ENCODE results near the gene MED13. TPM values are rescaled to one million over a fixed set of nuclear protein-coding genes. Genes with fewer than 3 reads are reported as not detected.

Gene MED13
- total RNA-seq, 2 donors from 2014 or later, result 37.4 to 41.5 TPM

DNA sequence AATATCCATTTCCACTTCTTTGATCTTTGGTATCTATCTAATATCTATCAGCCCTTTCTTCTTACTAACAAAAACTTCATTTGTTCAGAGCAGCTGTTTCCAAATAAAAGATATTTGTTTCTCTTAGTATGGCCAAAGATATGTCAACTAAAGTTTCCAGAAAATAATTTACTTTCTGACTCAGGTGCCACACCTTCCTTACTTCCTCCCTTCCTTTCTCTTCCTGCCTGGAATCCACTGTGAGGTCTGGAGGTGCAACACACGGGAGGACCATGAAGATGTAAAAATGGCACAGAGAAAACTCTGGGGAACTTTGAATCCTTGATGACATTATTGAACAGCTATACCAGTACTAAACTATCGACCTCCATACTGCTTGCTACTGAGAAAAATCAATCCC is 14.0 kb downstream of the MED13 start:
- TF ChIP-seq POLR2A (IDR thresholded peaks at IDR 0.05), result no peak
- TF ChIP-seq, protein P1, sequence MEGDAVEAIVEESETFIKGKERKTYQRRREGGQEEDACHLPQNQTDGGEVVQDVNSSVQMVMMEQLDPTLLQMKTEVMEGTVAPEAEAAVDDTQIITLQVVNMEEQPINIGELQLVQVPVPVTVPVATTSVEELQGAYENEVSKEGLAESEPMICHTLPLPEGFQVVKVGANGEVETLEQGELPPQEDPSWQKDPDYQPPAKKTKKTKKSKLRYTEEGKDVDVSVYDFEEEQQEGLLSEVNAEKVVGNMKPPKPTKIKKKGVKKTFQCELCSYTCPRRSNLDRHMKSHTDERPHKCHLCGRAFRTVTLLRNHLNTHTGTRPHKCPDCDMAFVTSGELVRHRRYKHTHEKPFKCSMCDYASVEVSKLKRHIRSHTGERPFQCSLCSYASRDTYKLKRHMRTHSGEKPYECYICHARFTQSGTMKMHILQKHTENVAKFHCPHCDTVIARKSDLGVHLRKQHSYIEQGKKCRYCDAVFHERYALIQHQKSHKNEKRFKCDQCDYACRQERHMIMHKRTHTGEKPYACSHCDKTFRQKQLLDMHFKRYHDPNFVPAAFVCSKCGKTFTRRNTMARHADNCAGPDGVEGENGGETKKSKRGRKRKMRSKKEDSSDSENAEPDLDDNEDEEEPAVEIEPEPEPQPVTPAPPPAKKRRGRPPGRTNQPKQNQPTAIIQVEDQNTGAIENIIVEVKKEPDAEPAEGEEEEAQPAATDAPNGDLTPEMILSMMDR (IDR thresholded peaks at IDR 0.05), result no peak
- H3K27me3 ChIP-seq, result no peaks in the 10 kb centered on the region
- H3K27ac ChIP-seq, result peak overlapping the region in 1 of 4 donors; percentile 28
- intact Hi-C loops (cut with DNase I), result no loop called here
- no peak for DNase-seq
- 45 to 66% methylated on average over 2 of the region's 2 CpGs for WGBS, 2 donors
- H3K4me3 ChIP-seq, result no peak overlapping the region
- no peak for ATAC-seq
- H3K9me3 ChIP-seq, result no peaks in the 10 kb centered on the region
- H3K36me3 ChIP-seq (replicated peaks in 1 of 2; ENCODE audit: insufficient read depth in 1 of 2, low read depth in 2 of 2), result peaks cover 0 to 5% of the 10 kb centered on the region in 2 donors
- peaks cover 49% of the 10 kb centered on the region for H3K4me1 ChIP-seq

DNA sequence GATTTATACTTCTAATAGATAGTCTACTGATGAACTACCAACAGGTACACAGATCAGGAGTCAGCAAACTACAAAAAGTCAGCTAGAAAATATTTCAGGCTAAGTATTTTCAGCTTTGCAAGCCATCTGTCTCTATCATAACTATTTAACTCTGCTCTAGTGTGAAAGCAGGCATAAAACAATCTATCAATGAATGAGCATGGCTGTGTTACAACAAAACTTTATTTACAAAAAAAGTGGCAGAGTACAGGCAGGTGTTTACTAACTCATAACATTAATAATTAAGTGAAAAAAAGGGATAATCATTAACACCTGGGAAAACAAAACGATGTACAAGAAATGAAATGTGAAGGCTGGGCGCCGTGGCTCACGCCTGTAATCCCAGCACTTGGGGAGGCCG is 15.8 kb downstream of the MED13 start:
- H3K27me3 ChIP-seq, result no peaks in the 10 kb centered on the region
- ATAC-seq, result no peak
- H3K9me3 ChIP-seq, result no peaks in the 10 kb centered on the region
- 57 to 80% methylated on average over 5 of the region's 5 CpGs for WGBS, 2 donors
- H3K4me3 ChIP-seq, result no peak overlapping the region
- intact Hi-C loops (cut with DNase I), result no loop called here
- peaks cover 0 to 9% of the 10 kb centered on the region in 2 donors for H3K36me3 ChIP-seq (replicated peaks in 1 of 2; ENCODE audit: insufficient read depth in 1 of 2, low read depth in 2 of 2)
- TF ChIP-seq, protein P1 (IDR thresholded peaks at IDR 0.05), result no peak
- no peak for TF ChIP-seq POLR2A (IDR thresholded peaks at IDR 0.05)
- no peak for DNase-seq
- H3K4me1 ChIP-seq, result peaks cover 46% of the 10 kb centered on the region
- no peak overlapping the region for H3K27ac ChIP-seq

DNA sequence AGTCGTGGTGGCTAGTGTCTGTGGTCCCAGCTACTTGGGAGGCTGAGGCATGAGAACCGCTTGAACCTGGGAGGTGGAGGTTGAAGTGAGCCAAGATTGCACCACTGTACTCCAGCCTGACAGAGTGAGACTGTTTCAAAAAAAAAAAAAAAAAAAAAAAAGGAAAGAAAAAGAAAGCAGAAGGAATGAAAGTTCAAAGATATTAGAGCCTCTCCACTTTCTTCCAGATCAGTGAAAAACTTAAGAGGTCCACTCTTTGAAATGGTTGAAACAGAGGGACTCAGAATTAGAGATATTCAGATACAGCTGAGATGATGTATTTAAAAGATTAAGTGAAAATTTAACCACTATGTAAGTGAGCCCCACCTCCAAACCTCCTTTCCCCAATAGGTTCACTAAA is 16.8 kb downstream of the MED13 start:
- no peak overlapping the region for H3K27ac ChIP-seq
- intact Hi-C loops (cut with DNase I), result no loop called here
- no peak overlapping the region for H3K4me3 ChIP-seq
- no peaks in the 10 kb centered on the region for H3K27me3 ChIP-seq
- H3K9me3 ChIP-seq, result no peaks in the 10 kb centered on the region
- DNase-seq (no peak), ATAC-seq (no peak)
- TF ChIP-seq POLR2A (IDR thresholded peaks at IDR 0.05), result no peak
- TF ChIP-seq, protein P1 (IDR thresholded peaks at IDR 0.05), result no peak
- 91 to 96% methylated on average over 2 of the region's 2 CpGs for WGBS, 2 donors
- H3K4me1 ChIP-seq, result peaks cover 40% of the 10 kb centered on the region
- peaks cover 0 to 9% of the 10 kb centered on the region in 2 donors for H3K36me3 ChIP-seq (replicated peaks in 1 of 2; ENCODE audit: insufficient read depth in 1 of 2, low read depth in 2 of 2)

DNA sequence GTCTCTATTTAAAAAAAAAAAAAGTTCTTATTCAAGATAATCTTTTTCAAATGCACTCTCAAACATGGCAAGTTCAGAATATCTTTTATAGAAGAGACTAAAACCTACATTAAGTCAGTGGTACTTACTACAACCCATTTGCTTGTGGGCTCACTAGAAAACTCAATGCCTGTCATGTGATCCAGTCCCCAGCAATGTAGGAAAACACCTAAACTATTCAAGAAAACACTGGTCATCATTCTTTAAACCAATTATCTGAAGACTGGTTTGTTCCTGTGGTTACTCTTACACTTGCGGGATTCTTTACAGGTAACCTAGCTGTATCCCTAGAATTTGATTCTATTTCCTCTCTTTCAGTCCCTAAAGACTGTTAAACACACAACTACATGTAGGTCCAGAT is 19.6 kb downstream of the MED13 start:
- TF ChIP-seq, protein P1 (IDR thresholded peaks at IDR 0.05), result no peak
- TF ChIP-seq POLR2A (IDR thresholded peaks at IDR 0.05), result no peak
- Histone ChIP-seq H3K27me3 (no peaks in the 10 kb centered on the region), H3K4me1 (peaks cover 13% of the 10 kb centered on the region), H3K4me3 (no peak overlapping the region), H3K9me3 (no peaks in the 10 kb centered on the region), H3K36me3 (replicated peaks in 1 of 2; ENCODE audit: insufficient read depth in 1 of 2, low read depth in 2 of 2) (peaks cover 0 to 9% of the 10 kb centered on the region in 2 donors), H3K27ac (no peak overlapping the region)
- DNase-seq, result no peak
- intact Hi-C loops (cut with DNase I), result no loop called here
- ATAC-seq, result no peak
- WGBS, 2 donors, result 92 to 100% methylated on average over 1 of the region's 1 CpG

DNA sequence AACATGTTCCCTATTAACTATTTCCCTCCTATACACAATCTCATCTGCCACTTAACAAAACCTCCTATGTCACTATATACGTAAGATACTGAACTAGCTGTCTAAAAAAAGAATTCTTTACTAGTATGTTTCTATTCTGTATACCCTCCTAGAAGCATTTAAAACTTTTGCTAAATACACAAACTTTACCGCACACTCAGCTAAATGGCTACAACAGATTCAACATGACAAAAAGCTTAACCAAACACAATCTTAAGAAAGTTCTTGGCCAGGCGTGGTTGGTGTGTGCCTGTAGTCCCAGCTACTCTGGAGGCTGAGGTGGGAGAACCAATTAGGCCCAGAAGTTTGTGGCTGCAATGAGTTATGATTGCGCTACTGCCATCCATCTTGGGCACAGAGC is 20.0 kb downstream of the MED13 start:
- Histone ChIP-seq H3K27ac (no peak overlapping the region), H3K9me3 (no peaks in the 10 kb centered on the region), H3K27me3 (no peaks in the 10 kb centered on the region), H3K4me3 (no peak overlapping the region), H3K36me3 (replicated peaks in 1 of 2; ENCODE audit: insufficient read depth in 1 of 2, low read depth in 2 of 2) (peaks cover 0 to 9% of the 10 kb centered on the region in 2 donors), H3K4me1 (peaks cover 13% of the 10 kb centered on the region)
- ATAC-seq (no peak), DNase-seq (no peak)
- WGBS, 2 donors, result 89 to 95% methylated on average over 4 of the region's 4 CpGs
- TF ChIP-seq, protein P1 (IDR thresholded peaks at IDR 0.05), result no peak
- no peak for TF ChIP-seq POLR2A (IDR thresholded peaks at IDR 0.05)
- intact Hi-C loops (cut with DNase I), result no loop called here
